ENCODE data around the gene BTBD6.
"Not testable (repeated sequence)": the region's sequence is repeated elsewhere in the genome, so short reads cannot be mapped to it uniquely, and the experiment has no call there.

The BTBD6 gene

DNA sequence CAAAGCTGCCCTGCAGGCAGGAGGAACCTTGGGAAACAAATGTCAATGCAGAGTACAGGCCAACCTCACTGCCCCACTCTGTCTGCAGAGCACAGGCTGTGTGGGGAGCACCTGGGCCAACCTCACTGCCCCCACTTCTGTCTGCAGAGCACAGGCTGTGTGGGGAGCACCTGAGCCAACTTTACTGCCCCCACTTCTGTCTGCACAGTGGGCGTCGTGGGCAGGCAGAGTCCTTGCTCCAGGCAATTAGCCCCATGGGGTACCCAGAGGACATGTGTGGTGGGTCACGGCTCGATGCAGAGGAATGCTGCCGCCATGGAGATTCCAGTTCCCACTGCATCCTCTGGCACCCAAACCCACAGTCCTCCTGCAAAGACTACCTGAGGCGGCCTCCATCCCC is 26.3 kb downstream of the BTBD6 start:
- no peak for DNase-seq

GRCh38 chr14:105275267-105275946 is 27.1 kb downstream of the BTBD6 start:
- no peak for DNase-seq

GRCh38 chr14:105277448-105277847 is 29.1 kb downstream of the BTBD6 start:
- DNase-seq, result not testable (repeated sequence)

DNA sequence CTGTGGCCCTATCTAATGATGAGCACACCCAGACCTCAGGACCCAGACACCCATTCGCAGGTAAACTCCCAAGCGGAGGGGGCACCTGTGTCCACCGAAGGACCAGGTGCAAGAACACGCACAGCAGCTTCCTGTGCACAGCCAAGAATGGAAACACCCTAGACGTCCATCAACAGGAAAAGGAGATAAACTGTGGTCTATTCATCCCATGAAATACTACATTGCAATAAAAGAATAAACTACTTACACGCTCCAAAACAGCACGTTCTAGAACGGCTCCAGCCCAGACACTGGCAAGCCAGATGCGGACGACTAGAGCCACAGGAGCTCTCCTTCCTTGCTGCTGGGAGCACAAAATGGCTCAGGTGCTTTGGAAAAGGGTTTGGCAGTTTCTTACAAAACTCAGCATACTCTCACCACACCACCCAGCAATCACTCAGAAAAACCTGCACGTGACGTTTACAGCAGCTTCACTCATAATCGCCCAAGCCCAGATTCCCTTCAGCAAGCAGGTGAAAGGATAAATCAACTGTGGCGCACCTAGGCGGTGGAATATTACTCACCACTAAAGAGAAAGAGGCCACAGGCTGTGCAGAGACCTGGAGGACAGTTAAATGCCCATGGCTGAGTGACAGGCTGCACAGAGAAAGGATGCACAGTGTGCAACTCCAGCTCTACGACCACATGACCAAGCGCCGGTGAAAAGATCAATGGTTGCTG is 31.5 kb downstream of the BTBD6 start:
- DNase-seq, result no peak

- DNase-seq, result no peak
Observed at GRCh38 chr14:105280525-105280924, 32.2 kb downstream of the BTBD6 start.

DNA sequence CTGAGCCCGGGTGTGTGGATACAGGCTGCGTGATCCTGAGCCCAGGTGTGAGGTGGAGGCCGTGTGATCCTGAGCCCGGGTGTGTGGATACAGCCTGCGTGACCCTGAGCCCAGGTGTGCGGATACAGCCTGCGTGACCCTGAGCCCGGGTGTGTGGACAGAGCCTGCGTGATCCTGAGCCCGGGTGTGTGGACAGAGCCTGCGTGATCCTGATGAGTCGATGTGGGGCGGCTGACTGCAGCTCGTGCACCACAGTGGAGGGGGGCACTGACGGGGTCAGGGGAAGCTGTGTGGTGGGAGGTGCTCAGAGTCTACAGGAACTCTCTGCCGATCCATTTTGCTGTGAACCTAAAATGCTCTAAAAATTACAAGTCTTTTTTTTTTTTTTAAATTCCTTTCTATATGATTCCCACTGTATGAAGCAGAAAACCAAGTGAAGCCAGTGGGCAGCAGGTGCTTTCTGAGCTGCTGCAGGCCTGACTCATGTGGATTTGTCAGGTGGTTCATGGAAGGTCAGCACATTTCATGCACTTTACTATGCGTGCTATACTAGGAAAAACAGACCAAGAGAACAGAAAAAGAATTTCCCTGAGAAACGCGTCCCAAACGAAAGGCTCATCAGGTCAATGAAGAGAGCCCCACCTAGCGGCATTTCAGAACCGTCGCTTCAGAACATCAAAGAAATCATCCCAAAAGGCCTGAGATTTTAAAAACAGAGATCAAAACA is 33.2 kb downstream of the BTBD6 start:
- no peak for DNase-seq

GRCh38 chr14:105282098-105282725 is 33.9 kb downstream of the BTBD6 start:
- DNase-seq, result no peak

- DNase-seq, result no peak
Observed at GRCh38 chr14:105283028-105283427, 34.7 kb downstream of the BTBD6 start.

DNA sequence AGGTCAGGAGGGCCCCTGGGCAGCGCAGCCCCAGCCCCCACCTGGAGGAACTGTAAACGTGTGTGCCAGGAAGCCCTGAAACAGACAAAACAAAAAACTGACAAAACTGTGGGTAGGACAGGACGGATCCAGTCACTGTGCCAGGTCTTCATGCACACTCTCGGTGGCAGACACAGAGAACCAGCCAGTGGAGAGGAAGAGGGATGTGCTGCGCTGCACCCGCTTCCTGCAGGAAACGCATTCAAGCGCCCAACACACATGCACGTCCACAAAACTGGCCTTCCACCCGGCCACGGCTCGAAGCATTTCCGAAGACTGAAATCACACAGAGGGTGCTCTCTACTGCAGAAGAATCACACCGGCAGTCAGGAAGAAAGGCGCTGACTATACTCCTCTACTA is 35.6 kb downstream of the BTBD6 start:
- no peak for DNase-seq

DNA sequence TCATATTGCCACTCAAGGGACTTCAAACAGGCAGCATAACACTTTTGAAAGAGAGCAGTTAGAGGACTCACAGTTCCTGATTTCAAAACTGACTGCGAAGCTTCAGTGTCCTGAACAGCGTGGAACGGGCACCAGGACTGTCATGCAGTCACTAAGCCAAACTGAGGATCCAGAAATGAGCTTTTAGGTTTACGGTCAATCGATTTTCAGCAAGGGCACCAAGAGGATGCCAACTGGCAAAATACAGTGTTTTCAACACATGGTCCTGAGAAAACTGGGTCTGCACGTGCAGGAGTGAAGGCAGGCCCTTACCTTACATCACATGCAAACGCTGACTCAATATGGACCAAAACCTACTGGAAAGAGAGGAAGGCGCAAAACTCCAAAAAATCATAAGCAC is 36.8 kb downstream of the BTBD6 start:
- no peak for DNase-seq

DNA sequence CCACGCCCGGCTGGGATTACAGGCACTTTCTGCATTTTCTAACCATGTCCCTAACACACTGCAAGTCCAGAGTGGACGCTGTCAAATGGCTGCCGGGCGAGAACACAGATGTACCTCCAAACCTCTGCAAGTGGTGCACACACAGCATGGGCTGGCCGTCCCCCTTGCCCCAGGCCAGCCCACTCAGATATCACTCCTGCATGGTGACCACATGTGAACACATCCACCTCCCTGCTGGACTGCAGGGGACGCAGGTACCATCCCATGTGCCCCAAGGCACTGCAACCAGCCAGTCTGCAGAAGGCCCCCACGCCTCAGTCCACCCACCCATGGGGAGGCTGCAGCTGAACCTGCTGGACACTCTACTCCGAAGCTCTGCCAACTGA is 38.4 kb downstream of the BTBD6 start:
- DNase-seq, result no peak

GRCh38 chr14:105287249-105288102 is 39.1 kb downstream of the BTBD6 start:
- DNase-seq, result no peak

- DNase-seq, result not testable (repeated sequence)
Observed at GRCh38 chr14:105288936-105289335, 40.6 kb downstream of the BTBD6 start.

GRCh38 chr14:105290621-105291346 is 42.5 kb downstream of the BTBD6 start:
- no peak for DNase-seq

GRCh38 chr14:105292826-105293711 is 44.7 kb downstream of the BTBD6 start:
- no peak for DNase-seq

- DNase-seq, result no peak
Observed at GRCh38 chr14:105294142-105294597, 45.8 kb downstream of the BTBD6 start.

- DNase-seq, result not testable (repeated sequence)
Observed at GRCh38 chr14:105297311-105297710, 49.0 kb downstream of the BTBD6 start.

- no peak for DNase-seq
Observed at GRCh38 chr14:105299654-105300541, 51.6 kb downstream of the BTBD6 start.

Data from NCI-H2029 (cell line).